ENCODE measurements around the gene PEAR1.
A peak's percentile ranks its signal among the peaks of the same experiment; 100 is the strongest.

PEAR1 gene

DNA sequence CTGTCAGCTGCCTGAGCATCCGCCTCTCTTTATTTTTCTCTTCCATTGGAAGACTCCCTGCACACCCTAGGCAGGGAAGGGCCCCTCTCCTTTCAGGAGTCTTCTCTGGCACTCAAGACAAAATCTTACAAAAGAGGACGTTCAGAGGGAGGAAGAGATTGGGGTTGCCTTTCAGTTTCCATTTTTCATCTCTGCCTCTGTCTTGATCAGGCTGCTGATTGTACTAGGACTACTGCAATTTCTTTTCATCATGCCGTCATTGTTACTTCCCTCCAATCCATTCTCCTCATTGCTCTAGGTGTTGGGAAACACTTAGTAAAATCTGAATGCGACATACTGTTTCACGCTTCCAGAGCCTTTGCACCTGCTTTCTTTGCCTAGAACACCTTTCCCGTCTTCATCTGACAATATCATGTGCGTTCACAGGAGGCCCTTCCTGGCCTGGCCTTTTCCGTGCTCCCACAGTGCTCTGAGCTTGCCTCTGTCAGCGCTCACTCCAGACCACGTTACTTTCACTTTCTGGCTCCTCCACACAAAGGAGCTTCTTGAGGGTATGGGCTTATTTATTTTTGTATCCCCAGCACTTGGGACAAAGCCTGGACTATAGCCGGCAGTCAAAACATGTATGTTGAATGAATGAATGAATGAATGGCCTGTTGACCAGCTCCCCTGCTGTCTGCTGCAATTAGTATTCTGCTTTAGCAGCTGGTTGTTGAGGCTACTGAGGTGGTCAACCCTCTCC, 37.9 kb downstream of the PEAR1 start:
- no peak for TF ChIP-seq Cebpa-rat (IDR thresholded peaks at IDR 0.05)
- H3K36me3 ChIP-seq: peaks cover 24% of the 10 kb centered on the region
- no peaks in the 10 kb centered on the region for H3K9me3 ChIP-seq
- H3K4me1 ChIP-seq: peaks cover 10% of the 10 kb centered on the region; the same call in 1 of the 2 replicates
- H3K27me3 ChIP-seq: peaks cover 47% of the 10 kb centered on the region
- H3K27ac ChIP-seq: no peak overlapping the region
- peaks cover 9% of the 10 kb centered on the region; the same call in 1 of the 2 replicates for H4K20me1 ChIP-seq
- no peak overlapping the region for H3K4me3 ChIP-seq
- no peak overlapping the region for H3K9ac ChIP-seq
- H3K4me2 ChIP-seq: no peak overlapping the region

DNA sequence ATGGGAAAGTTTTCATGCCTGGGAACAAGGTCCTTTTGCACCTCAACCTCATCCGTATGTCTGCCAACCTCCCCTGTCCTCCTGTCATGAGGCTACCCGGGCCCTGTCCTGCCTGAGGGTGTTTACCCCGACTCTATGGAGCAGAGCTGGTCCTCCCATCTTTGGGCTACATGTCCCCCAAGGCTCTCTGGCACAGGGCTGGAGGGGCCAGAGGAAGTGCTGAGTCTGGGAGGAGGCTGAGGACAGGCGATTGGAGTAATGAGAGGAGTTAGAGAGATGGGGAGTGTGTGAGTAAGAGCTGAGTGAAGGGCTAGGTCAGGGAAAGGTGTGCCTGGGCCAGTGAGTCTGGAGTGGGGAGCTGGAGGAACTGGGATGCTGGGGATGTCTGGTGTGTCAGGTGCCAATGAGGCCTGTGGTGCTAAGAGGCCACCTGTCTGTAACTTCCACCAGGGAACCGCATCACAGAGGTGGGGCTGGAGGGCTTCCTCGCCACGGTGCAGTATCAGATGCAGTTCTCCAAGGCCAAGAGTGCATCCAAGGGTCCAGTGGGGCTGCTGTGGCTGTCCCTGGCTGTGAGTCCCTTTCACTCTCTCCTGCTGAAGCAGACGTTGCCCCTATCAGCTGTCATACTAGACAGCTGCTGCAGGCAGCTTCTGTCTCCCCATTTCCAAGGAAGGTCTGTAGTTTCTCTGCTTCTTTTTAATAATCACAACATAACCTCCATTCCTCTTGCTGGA, 38.6 kb downstream of the PEAR1 start:
- Histone ChIP-seq H3K4me1 (peaks cover 16% of the 10 kb centered on the region), H4K20me1 (peaks cover 4% of the 10 kb centered on the region; the same call in 1 of the 2 replicates), H3K9me3 (no peaks in the 10 kb centered on the region), H3K9ac (no peak overlapping the region), H3K4me3 (no peak overlapping the region), H3K27me3 (peaks cover 40% of the 10 kb centered on the region), H3K4me2 (no peak overlapping the region), H3K36me3 (peaks cover 31% of the 10 kb centered on the region), H3K27ac (no peak overlapping the region)
- no peak for TF ChIP-seq Cebpa-rat (IDR thresholded peaks at IDR 0.05)

DNA sequence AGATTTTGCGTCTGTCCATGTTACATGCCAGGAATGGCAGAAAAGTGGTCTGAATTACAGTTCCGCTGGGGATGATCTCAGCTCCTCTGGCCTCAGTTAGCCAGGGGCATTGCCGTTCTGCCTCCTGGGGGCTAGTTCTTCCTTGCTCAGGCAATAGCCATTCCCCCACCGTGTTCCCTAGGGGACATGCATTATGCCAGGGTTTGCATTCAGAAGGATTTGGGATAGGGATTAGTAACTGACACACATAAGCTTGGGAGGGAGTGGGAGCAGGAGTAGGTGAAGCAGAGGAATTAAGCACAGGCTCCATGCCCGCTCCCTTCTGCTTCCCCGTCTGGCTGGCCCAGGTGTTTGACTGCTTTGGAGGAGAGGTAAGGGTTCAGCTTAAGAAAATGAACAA, 39.6 kb downstream of the PEAR1 start:
- H3K27me3 ChIP-seq: peaks cover 30% of the 10 kb centered on the region
- peaks cover 41% of the 10 kb centered on the region for H3K36me3 ChIP-seq
- H4K20me1 ChIP-seq: peaks cover 10% of the 10 kb centered on the region; the same call in 1 of the 2 replicates
- no peak overlapping the region for H3K4me3 ChIP-seq
- H3K9me3 ChIP-seq: no peaks in the 10 kb centered on the region
- peaks cover 24% of the 10 kb centered on the region for H3K4me1 ChIP-seq
- H3K9ac ChIP-seq: no peak overlapping the region
- TF ChIP-seq Cebpa-rat (IDR thresholded peaks at IDR 0.05): no peak
- no peak overlapping the region for H3K4me2 ChIP-seq
- H3K27ac ChIP-seq: no peak overlapping the region

DNA sequence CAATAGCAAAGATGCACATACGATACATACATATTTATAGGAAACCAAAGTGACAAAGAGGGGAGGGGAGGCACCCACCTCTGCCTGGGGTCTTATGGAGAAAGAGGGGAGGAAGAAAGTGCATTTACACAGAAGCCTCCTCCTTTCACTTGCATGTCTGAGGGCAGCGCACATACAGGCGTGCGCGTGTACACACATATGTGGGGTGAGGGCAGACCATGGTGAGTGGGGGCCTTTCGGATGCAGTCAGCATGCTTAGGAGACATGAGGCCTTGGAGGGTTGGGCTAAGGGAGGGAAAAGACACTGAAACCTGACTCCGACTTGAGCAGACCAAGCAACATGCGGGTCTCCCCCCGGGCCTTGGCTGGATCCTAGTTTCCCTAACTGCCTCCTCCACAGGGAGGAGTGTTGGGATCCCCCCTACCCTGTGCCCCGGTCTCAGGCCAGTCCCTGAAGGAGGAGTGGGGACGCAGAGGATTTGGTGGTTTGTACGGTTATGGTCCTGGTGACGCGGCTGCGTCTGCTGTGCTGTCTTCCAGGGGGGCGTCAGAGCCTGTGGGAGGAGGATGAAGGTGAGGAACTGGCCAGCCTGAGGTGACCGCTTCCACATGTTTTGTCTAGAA, 42.1 kb downstream of the PEAR1 start:
- Histone ChIP-seq H3K27ac (no peak overlapping the region), H4K20me1 (peaks cover 10% of the 10 kb centered on the region; the same call in 1 of the 2 replicates), H3K9me3 (no peaks in the 10 kb centered on the region), H3K9ac (no peak overlapping the region), H3K4me3 (no peak overlapping the region), H3K27me3 (peaks cover 5% of the 10 kb centered on the region; the same call in 1 of the 2 replicates), H3K4me1 (peaks cover 32% of the 10 kb centered on the region), H3K36me3 (peaks cover 66% of the 10 kb centered on the region), H3K4me2 (no peak overlapping the region)
- TF ChIP-seq Cebpa-rat (IDR thresholded peaks at IDR 0.05): no peak

DNA sequence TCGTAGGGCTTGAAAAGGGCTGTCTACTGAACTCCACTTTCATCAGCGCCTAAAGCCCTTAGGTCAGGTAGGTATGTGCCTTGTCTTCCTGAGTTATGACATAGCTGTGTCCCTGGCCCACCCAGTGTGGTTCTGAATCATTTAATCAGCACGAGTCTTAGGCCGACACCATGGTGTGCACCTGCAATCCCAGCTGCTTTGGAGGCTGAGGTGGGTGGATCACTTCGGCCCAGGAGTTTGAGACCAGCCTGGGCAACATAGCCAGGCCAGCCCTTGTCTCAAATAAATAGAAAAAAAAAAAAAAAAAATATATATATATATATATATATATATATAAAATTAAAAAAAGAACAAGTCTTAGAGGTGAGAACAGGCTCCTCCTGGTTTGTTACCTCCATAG, 42.7 kb downstream of the PEAR1 start:
- Histone ChIP-seq H3K4me1 (peaks cover 29% of the 10 kb centered on the region), H3K36me3 (peaks cover 72% of the 10 kb centered on the region), H3K27ac (no peak overlapping the region), H4K20me1 (peaks cover 10% of the 10 kb centered on the region; the same call in 1 of the 2 replicates), H3K27me3 (no peaks in the 10 kb centered on the region), H3K4me2 (no peak overlapping the region), H3K9ac (no peak overlapping the region), H3K9me3 (no peaks in the 10 kb centered on the region), H3K4me3 (no peak overlapping the region)
- no peak for TF ChIP-seq Cebpa-rat (IDR thresholded peaks at IDR 0.05)

DNA sequence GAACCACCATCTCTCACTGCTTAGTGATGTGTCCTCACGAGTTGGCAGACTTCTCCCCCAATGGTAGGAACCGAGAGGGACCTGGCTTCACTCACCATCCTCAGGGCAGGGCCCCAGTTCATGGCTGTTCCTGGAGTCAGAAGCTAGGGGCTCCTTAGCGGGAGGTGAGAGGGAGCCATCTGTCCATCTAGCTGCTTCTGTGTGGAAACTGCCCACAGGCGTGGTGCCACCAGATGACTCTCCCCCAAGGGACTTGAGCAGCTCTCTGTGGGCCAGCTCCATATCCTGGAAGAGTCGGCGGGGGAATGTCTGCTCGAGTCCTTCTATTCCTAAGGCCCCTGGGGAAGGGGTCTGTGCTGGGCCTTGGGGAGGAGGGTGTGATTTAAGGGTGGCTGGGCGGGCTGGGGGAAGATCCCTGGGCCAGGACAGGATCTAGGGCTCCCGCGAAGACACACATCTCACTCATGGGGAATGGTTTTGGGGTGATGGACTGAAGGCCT, 43.3 kb downstream of the PEAR1 start:
- H3K27me3 ChIP-seq: no peaks in the 10 kb centered on the region
- H3K4me1 ChIP-seq: peaks cover 23% of the 10 kb centered on the region
- no peaks in the 10 kb centered on the region for H3K9me3 ChIP-seq
- H3K9ac ChIP-seq: no peak overlapping the region
- no peak overlapping the region; the same call in 1 of the 2 replicates for H3K27ac ChIP-seq
- peak overlapping the region; percentile 4; the same call in 1 of the 2 replicates for H3K4me2 ChIP-seq
- no peak overlapping the region for H3K4me3 ChIP-seq
- TF ChIP-seq Cebpa-rat (IDR thresholded peaks at IDR 0.05): no peak
- peaks cover 10% of the 10 kb centered on the region; the same call in 1 of the 2 replicates for H4K20me1 ChIP-seq
- peaks cover 78% of the 10 kb centered on the region for H3K36me3 ChIP-seq

DNA sequence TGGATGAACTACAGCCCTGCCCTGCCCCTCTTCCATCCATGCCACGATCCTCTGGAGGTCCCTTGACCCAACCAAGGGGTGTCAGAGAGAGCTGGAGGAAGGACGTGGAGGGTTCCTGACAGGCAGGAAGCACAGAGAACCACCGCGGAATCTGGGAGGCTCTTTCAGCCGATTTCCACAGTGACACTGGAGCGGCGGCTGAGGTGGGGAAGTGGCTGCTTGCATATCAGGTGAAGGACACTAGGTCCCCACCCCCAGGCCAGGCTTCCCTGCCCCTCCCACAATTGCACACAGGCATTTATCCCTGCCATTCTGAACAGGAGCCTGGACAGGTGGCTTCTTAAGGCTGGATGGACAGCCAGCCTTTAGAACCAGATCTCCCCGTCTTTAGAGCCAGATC, 44.4 kb downstream of the PEAR1 start:
- no peak overlapping the region for H3K27ac ChIP-seq
- H3K27me3 ChIP-seq: no peaks in the 10 kb centered on the region
- H3K4me1 ChIP-seq: peaks cover 22% of the 10 kb centered on the region
- no peaks in the 10 kb centered on the region for H3K9me3 ChIP-seq
- peaks cover 89% of the 10 kb centered on the region for H3K36me3 ChIP-seq
- no peak overlapping the region for H3K4me3 ChIP-seq
- H4K20me1 ChIP-seq: peaks cover 10% of the 10 kb centered on the region; the same call in 1 of the 2 replicates
- TF ChIP-seq Cebpa-rat (IDR thresholded peaks at IDR 0.05): no peak
- no peak overlapping the region for H3K4me2 ChIP-seq
- no peak overlapping the region for H3K9ac ChIP-seq

DNA sequence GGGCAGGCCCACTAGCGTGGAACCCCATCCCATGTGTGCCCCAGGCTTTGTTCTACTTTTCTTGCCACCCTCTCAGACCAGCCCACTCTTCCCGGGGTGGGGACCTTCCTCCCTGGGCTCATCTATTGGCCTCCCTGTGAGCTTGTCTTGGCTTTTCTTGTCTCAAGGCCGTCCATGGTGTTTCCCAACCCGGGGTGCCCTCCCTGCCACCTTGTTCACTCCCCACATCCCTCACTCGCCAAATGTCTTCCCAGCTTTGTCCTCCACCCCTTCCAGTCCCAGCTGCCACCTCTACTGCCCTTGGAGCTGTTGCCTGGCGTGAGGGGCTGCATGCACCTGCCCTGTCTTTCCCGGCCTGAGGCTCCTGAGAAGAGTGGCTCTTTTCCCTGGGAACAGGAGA, 45.3 kb downstream of the PEAR1 start:
- Histone ChIP-seq H3K4me2 (no peak overlapping the region), H3K27me3 (no peaks in the 10 kb centered on the region), H4K20me1 (peaks cover 10% of the 10 kb centered on the region; the same call in 1 of the 2 replicates), H3K27ac (no peak overlapping the region), H3K4me3 (no peak overlapping the region), H3K9ac (no peak overlapping the region), H3K4me1 (peaks cover 22% of the 10 kb centered on the region), H3K36me3 (peaks cover 90% of the 10 kb centered on the region), H3K9me3 (no peaks in the 10 kb centered on the region)
- no peak for TF ChIP-seq Cebpa-rat (IDR thresholded peaks at IDR 0.05)

DNA sequence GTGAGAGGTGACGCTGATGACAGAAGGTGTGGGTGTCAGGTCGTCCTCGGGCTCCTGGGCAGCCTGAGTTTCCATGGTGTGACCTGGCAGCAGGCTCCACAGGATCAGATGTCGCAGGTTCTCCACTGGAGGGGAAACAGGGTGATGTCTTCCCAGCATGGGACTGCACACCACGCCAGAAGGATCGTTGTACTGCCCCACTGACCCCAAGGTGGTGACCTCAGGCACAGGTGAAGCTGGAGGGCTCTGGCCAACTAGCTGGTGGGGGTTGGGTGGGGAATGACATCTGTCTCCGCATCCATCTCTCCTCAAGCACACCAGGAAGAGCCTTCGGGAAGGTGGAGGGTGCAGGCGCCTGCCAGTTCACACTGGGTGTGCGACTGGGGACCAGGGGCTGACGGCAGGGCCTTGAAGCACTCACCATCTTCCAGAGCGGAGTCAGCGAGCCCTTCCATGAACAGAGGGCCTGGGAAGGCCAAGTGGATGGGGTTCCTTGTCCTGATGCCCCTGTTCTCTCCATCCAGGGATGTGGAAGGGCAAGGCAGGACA, 46.3 kb downstream of the PEAR1 start:
- H3K9me3 ChIP-seq: no peaks in the 10 kb centered on the region
- no peaks in the 10 kb centered on the region for H3K27me3 ChIP-seq
- no peak overlapping the region for H3K27ac ChIP-seq
- H3K4me3 ChIP-seq: no peak overlapping the region
- H3K4me1 ChIP-seq: peaks cover 22% of the 10 kb centered on the region
- peaks cover 99% of the 10 kb centered on the region for H3K36me3 ChIP-seq
- H3K9ac ChIP-seq: no peak overlapping the region
- H3K4me2 ChIP-seq: no peak overlapping the region
- TF ChIP-seq Cebpa-rat (IDR thresholded peaks at IDR 0.05): no peak
- H4K20me1 ChIP-seq: peaks cover 10% of the 10 kb centered on the region; the same call in 1 of the 2 replicates
